C4-2B (cell line): ENCODE data around the gene LRSAM1.

Source experiments
- ZFX ChIP-seq: fragments of 450-650 bp; IDR thresholded peaks from 2 replicates; pipeline ENCODE4 v1.6.1; 2017
- TF ChIP-seq, protein P1 (sequence below): fragments of 450-650 bp; conservative IDR thresholded peaks from 2 replicates; pipeline ENCODE4 v1.5.1; 2017; ENCODE audit warnings: mild to moderate bottlenecking

DNA sequence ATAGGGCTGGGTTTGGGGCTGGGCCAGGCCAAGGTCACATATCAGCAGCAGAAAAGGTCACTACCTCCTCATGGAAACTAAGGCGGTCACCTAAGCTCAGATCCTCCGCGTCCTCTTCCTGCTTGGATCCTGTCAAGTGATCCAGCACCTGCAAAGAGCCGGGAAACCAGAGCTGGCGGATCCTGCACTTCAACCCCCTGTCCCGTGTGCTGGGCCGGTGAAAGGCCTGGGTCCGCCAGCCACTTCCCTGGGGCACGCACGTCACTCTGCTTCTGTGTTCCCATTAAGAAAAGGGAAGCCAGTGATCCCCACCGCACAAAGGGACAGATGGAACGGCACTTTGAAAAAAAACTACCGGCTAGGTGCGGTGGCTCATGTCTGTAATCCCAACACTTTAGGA lies 99.4 kb downstream of the LRSAM1 start:
- TF ChIP-seq, protein P1, sequence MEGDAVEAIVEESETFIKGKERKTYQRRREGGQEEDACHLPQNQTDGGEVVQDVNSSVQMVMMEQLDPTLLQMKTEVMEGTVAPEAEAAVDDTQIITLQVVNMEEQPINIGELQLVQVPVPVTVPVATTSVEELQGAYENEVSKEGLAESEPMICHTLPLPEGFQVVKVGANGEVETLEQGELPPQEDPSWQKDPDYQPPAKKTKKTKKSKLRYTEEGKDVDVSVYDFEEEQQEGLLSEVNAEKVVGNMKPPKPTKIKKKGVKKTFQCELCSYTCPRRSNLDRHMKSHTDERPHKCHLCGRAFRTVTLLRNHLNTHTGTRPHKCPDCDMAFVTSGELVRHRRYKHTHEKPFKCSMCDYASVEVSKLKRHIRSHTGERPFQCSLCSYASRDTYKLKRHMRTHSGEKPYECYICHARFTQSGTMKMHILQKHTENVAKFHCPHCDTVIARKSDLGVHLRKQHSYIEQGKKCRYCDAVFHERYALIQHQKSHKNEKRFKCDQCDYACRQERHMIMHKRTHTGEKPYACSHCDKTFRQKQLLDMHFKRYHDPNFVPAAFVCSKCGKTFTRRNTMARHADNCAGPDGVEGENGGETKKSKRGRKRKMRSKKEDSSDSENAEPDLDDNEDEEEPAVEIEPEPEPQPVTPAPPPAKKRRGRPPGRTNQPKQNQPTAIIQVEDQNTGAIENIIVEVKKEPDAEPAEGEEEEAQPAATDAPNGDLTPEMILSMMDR = no peak
- TF ChIP-seq ZFX = no peak
